Progenitor cell of endocrine pancreas (in vitro differentiated cells): ENCODE measurements around the gene EMX1. TPM values are rescaled to one million over a fixed set of nuclear protein-coding genes. Genes with fewer than 3 reads are reported as not detected.

Source experiments
- DNase-seq: peaks from one replicate; pipeline ENCODE4 v3.0.0; 2021; ENCODE audit warnings: low spot score; ENCODE audit not compliant: unreplicated experiment
- H3K27ac Mint-ChIP-seq: 2 replicates; pipeline ENCODE4 v1.8.0; 2021; ENCODE audit warnings: mild to moderate bottlenecking, moderate library complexity, mixed read lengths
- H3K27me3 Mint-ChIP-seq: 2 replicates; pipeline ENCODE4 v1.8.0; 2021; ENCODE audit warnings: mixed read lengths
- H3K36me3 Mint-ChIP-seq: 2 replicates; pipeline ENCODE4 v1.8.0; 2022; ENCODE audit warnings: mixed read lengths; ENCODE audit not compliant: insufficient read depth
- H3K4me1 Mint-ChIP-seq: 2 replicates; pipeline ENCODE4 v1.8.0; 2021; ENCODE audit warnings: low read depth, mixed read lengths
- H3K4me3 Mint-ChIP-seq: 2 replicates; pipeline ENCODE4 v1.8.0; 2021; ENCODE audit warnings: low read depth, mild to moderate bottlenecking, moderate library complexity, mixed read lengths
- H3K9me3 Mint-ChIP-seq: 2 replicates; pipeline ENCODE4 v1.8.0; 2021; ENCODE audit warnings: low read depth, mixed read lengths
- total RNA-seq: library from RNA; stranded (reverse); gene quantifications from 2 replicates; pipeline ENCODE4 v1.2.1, GENCODE V29; 2021
- TF ChIP-seq, protein P1 (sequence below): fragments of 200-600 bp; sonication (generic); IDR thresholded peaks from one replicate; pipeline ENCODE4 v1.5.0; 2021; ENCODE audit warnings: antibody characterized with exemption, mild to moderate bottlenecking; ENCODE audit not compliant: unreplicated experiment

Gene EMX1
- total RNA-seq, 1 donor from 2014 or later: 0.69 TPM

DNA sequence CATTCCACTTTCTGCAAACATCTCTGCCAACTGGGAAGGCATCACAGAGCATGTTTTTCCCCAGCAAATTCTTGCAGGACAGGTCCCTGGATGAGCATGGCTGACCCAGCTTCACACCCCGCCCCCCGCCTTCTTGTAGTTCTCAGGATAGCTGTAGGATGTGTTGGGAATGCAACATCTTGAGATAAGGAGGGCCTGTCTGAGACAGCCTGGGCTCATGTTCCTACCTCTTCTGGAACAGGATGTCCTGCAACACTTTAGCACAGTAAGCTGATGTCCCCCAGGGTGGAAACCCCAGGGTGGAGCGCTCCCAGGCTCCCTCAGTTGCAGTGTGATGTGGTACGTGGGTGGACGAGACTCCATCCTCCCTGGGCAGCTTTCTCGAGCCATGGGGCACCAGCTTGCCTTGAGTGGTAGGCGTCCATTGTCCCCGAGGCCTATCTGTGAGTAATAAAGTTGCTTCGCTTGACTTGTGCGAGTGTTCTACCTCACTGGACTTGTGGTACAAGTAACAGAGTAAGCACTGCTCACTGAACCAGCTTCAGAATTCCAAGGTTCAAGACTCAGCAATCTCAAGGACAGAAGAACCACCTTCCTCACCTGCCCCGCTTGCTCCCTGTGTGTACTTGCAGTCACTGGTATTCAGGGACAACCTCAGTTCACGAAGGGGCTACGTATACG is 48.6 kb downstream of the EMX1 start:
- Mint-ChIP-seq H3K4me1 (peaks cover 1% of the 10 kb centered on the region), H3K27me3 (no peaks in the 10 kb centered on the region), H3K27ac (no peak overlapping the region), H3K9me3 (no peaks in the 10 kb centered on the region), H3K4me3 (no peak overlapping the region), H3K36me3 (peaks cover 5% of the 10 kb centered on the region)
- TF ChIP-seq, protein P1, sequence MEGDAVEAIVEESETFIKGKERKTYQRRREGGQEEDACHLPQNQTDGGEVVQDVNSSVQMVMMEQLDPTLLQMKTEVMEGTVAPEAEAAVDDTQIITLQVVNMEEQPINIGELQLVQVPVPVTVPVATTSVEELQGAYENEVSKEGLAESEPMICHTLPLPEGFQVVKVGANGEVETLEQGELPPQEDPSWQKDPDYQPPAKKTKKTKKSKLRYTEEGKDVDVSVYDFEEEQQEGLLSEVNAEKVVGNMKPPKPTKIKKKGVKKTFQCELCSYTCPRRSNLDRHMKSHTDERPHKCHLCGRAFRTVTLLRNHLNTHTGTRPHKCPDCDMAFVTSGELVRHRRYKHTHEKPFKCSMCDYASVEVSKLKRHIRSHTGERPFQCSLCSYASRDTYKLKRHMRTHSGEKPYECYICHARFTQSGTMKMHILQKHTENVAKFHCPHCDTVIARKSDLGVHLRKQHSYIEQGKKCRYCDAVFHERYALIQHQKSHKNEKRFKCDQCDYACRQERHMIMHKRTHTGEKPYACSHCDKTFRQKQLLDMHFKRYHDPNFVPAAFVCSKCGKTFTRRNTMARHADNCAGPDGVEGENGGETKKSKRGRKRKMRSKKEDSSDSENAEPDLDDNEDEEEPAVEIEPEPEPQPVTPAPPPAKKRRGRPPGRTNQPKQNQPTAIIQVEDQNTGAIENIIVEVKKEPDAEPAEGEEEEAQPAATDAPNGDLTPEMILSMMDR: no peak
- no peak for DNase-seq

DNA sequence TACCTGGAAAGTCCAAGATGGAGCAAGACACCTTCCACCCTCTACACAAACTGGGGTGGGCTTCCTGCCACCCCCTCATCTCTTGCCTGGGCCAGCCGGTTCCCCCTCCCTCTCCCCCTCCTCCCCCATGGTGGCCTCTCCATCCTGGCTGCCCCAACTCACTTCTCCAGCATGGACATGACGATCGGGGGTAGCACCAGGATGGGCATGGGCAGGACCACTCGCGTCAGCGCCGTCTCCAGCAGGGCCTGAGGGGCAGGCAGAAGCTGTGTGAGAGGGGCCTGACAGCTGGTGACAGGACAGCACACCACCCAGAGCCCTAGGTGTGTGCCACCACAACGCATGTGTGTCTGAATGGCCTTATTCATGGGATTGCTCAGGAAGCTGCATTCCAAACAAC is 51.0 kb downstream of the EMX1 start:
- Mint-ChIP-seq H3K4me3 (no peak overlapping the region), H3K9me3 (no peaks in the 10 kb centered on the region), H3K27me3 (no peaks in the 10 kb centered on the region), H3K36me3 (peaks cover 4% of the 10 kb centered on the region), H3K4me1 (no peaks in the 10 kb centered on the region), H3K27ac (no peak overlapping the region)
- no peak for DNase-seq
- TF ChIP-seq, protein P1: no peak

DNA sequence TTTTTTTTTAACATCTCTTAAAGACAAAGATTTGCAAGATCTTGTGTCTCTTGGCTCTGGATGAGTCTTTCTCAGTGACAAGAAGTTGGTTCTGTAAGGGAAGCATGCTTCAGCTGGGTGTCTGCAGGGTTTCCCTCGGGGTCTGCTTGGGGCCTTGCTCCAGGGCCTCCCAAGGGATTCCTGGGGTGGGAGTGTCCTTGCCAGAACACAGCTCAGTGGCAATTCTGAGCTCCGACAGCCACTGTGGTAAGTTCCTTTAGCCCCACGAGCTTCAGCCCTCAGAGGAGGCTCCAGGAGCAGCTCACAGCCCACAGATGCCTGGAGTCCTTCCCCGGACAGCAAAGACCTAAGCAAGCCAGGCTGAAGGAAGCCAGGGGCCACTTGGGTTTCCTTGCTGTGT is 52.4 kb downstream of the EMX1 start:
- Mint-ChIP-seq H3K27ac (no peak overlapping the region), H3K4me3 (no peak overlapping the region), H3K27me3 (no peaks in the 10 kb centered on the region), H3K9me3 (no peaks in the 10 kb centered on the region), H3K36me3 (peaks cover 4% of the 10 kb centered on the region), H3K4me1 (peaks cover 6% of the 10 kb centered on the region)
- TF ChIP-seq, protein P1: no peak
- DNase-seq: no peak

DNA sequence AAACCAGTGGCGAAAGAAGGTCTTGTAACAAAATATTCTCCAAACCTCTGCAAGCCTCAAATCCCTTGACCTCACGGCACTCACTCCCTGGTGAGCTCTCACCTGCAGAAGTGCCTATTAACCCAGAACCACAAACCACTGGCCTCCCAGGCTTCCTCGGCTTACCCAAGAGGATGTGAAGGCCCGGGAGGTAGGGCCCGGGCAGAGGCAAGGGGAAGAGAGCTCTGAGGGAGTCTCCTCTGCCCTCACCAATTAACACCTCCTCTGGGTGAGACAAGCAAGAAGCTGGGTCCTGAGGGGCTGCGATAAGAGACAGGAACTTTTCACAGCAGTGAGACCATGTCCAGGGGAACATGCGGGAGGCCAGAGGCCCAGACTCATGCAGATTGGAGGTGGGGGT is 53.7 kb downstream of the EMX1 start:
- TF ChIP-seq, protein P1: no peak
- Mint-ChIP-seq H3K9me3 (no peaks in the 10 kb centered on the region), H3K36me3 (peaks cover 4% of the 10 kb centered on the region), H3K4me3 (no peak overlapping the region), H3K27me3 (no peaks in the 10 kb centered on the region), H3K4me1 (peaks cover 16% of the 10 kb centered on the region), H3K27ac (no peak overlapping the region)
- no peak for DNase-seq

DNA sequence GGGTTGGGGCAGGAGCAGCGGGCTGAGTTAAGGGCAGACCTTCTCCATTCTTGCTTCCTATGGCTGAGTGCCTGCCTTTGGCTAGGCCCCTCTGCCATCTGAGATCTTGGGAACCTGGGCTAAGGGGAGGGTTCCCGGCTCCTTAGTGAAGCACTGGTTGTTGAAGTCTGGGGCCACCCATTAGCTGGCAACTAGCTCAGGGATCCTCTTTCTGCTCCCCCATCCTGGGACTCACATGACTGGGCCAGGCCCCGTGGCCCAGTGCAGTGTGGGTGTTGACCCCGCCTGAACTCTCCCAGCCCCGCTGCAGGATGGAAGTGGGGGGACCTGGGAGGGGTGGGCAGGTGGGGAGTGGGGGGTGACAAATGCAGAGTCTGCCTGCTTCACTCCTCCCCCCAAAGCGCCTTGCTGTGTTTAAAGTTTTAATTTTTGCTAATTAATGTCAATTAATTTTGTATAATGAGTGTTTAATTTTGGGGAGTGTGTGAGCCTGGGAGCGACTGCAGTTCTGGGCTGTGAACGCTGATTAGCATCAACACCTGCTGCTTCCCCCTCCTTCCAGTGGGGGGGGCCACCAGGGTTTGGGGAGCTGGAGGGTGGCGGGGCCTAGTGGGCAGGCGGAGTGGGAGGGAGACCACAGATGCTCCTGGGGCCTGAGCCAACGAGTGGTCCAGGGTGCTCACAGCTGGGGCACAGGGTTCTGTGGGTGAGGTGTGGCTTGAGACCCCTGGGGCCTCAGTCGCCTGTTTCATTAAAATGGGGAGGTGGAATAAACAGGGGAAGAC is 55.2 kb downstream of the EMX1 start:
- Mint-ChIP-seq H3K4me3 (no peak overlapping the region), H3K36me3 (peaks cover 1% of the 10 kb centered on the region), H3K27me3 (no peaks in the 10 kb centered on the region), H3K27ac (no peak overlapping the region), H3K9me3 (no peaks in the 10 kb centered on the region), H3K4me1 (peaks cover 16% of the 10 kb centered on the region)
- TF ChIP-seq, protein P1: no peak
- no peak for DNase-seq
